NCI-H524 treated with DMSO at 0.1 percent for 48 hours (cell line): ENCODE results near the gene SMC3.
"Not testable (repeated sequence)": the region's sequence is repeated elsewhere in the genome, so short reads cannot be mapped to it uniquely, and the experiment has no call there.

ENCODE experiments used
- DNase-seq: peaks from one replicate; lab custom pipeline; 2025; lab: John Stamatoyannopoulos, UW

The SMC3 gene

DNA sequence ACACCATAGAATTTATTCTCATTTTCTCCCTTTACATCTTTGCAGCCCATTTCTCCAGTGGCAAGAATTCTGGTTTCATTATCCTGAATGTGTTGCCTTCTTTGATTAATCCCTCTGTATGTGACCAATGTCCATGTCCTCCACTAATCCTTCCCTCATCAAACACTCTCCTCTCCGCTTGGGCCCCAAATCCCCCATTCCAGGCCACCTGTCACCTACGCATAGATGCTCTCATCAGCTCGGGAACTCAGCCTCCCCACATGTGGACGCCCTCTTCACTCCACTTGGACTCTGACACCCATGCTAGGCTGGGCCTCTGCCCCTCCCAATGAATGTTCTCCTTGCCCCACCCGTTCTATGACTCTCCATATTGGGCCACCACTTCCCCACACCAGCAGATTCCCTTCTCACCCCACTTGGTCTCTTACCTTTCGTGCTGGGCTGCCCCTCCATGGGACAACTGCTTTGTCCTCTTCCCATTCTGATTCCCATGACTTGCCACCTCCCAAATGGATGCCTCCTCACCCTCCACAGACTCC is 57.9 kb downstream of the SMC3 start:
- DNase-seq, result peak; percentile 50

DNA sequence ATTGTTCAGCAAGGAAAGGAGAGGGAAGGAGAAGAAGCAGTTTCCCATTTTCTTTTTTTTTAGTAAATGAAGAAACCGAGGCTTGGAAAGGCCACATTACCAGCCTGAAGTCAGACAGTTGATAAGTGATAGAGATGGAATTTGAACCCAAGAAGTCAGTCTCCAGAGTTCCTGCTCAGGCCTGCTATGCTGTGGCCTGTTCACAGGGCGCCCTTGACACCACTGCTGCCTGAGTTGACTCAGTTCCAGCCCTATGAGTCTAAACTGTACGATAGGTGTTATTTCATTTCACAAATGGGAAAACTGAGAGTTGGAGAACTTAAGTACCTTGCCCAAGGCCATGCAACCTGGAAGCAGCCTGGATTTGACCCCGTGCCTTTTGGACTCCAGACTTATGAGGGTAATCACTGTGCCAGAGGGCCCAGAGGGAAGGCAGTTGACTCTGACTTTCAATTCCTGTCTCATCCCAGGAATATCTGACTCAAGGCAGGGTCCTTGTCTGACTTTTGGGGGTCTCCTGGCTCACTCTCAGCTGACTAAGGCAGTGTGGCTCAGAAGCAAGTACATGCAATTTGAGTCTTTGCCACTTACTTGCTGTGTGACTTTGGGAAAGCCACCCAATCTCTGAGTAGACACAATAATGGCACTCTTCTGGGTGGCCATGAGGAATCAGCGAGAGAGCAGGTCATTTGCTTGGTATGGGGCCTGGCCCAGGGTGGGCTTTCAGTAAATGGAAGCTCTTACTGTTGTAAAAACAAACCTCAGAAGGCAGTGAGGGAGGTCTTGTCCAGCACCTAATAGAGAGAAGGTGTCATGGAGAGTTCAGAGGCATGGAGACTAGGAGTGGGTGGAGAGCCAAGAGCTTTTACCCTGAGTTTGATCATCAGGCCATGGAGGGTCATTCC is 58.7 kb downstream of the SMC3 start:
- DNase-seq, result no peak

GRCh38 chr10:110628161-110628560 is 60.7 kb downstream of the SMC3 start:
- DNase-seq, result no peak

DNA sequence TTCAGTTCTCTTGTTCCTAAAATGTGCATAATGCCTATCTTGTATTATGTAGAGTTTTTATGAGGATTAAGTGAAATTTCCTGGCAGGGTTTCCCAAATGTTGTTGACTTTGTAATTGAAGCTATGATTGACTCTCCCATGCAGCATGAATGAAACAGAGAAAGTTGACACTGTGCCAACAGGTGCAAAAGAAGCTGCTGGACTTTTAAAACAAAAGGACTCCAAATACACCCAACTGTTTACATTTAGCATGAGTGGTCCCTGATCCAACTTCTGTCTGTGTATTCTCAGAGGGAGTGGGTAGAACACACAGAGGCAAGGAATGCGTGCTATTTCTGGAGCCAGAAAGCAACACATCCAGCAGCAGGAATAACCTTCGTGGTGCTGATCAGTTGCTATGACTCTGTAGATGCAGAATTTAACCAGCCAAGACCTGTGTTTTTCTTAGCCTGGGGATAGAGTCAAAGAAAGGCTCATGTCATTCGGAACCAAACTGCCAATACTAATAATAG is 62.2 kb downstream of the SMC3 start:
- no peak for DNase-seq

DNA sequence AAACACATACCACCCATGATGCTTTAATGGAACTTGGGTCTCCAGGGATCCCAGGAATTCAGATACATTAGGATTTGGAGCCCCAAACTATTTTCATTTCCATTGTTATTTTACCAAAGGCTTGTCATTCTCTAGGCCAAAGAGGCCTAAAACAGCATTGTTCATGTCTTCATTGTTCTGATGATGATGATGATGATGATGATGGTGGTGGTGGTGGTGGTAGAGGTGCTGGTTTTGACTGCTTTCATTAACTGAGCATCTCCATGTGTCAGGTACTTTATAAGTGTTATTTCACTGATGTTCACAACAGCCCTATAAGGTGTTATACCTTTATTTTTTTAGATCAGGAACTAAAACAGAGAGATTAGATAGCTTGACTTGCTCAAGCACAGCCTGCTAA is 64.4 kb downstream of the SMC3 start:
- no peak for DNase-seq

DNA sequence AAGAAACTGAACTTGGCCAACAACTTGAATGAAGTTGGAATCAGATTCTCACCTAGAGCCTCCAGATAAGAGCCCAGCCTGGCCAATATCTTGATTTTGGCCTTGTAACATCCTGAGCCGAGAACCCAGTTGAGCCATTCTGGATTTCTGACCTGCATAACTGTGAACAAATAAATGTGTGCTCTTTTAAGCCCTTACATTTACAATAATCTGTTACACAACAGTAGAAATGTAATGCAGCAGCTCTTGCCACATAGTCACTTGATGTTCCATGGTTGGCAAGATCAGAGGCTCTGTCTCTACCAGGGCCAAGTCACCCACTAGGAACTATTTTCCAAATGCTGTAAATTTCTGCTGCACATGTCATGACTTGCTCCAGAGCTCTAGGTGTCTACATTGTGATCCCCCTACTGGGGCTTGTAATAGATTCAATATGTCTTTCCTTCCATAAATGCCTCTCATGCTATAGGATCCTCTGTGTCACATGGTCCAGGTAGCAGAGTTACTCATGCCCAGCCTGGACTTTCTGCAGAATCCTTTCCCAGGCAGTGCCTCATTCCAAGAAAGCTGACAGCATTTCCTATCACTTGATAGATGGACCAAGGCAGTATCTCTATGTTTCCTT is 65.2 kb downstream of the SMC3 start:
- DNase-seq, result no peak

- DNase-seq, result no peak
Observed at GRCh38 chr10:110634527-110635209, 67.2 kb downstream of the SMC3 start.

- no peak for DNase-seq
Observed at GRCh38 chr10:110636572-110636931, 69.1 kb downstream of the SMC3 start.

GRCh38 chr10:110636932-110637557 is 69.5 kb downstream of the SMC3 start:
- DNase-seq, result no peak

DNA sequence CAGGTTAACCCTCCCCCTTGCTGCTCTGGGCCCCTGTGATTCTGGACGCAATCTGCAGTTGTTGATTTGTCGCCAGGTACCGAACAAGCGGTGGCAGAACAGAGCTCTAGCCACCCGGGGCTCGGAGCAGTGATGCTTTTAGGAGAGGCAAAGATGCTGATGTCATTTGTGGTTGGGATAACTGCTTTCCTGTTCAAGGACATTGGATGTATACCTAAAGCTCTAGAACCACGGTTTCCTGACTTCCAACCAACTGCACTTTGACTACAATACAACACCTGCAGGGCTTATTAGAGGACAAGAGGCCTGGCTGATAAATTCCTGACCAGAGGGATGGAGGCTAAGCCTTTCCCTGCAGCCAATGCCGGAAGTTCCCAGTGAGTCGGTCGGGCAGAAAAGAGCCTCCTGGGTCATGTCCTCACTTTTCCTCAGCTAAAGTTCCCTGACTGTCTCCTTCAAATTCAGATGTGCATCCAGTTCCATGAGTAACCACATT is 70.1 kb downstream of the SMC3 start:
- no peak for DNase-seq

- DNase-seq, result no peak
Observed at GRCh38 chr10:110638319-110638718, 70.8 kb downstream of the SMC3 start.

- not testable (repeated sequence) for DNase-seq
Observed at GRCh38 chr10:110639046-110639445, 71.6 kb downstream of the SMC3 start.

- DNase-seq, result not testable (repeated sequence)
Observed at GRCh38 chr10:110639858-110640257, 72.4 kb downstream of the SMC3 start.

- DNase-seq, result no peak
Observed at GRCh38 chr10:110641256-110641655, 73.8 kb downstream of the SMC3 start.

GRCh38 chr10:110642204-110643034 is 74.9 kb downstream of the SMC3 start:
- DNase-seq, result no peak

DNA sequence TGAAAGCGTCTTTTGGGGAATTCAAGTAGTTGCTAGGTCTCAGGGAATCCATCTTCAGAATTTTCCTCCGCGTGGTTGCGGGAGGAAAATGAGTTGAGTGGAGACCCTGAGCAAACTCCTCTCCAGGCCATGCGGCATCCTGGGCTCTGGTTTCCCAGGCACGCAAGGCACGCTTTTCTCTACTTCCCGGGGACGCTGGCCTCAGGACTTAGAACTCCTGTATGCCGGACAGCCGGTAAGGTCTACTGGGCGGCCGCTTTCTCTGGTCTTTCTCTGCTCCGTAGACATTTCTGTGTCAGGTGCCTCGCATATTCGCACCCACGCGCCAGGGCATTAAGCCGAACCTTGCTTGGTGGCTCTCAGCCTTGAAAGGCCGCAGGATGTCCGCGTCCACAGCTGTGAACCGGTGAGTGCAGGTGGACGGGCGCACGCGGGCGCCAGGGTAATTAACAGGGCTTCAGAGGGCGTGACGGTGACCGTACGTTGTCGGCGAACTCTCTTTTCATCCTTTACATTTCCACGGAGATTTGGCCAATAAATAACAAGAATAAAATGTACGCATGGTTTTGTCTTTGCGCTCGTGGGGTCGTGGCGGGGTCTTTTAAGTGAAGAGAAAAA is 75.6 kb downstream of the SMC3 start:
- no peak for DNase-seq

- DNase-seq, result no peak
Observed at GRCh38 chr10:110643653-110644597, 76.4 kb downstream of the SMC3 start, which contains the start of gene RBM20. Gene RBM20, plus strand, starts transcription at chr10:110644336. Its CDS starts 119 bp downstream, at chr10:110644455.

DNA sequence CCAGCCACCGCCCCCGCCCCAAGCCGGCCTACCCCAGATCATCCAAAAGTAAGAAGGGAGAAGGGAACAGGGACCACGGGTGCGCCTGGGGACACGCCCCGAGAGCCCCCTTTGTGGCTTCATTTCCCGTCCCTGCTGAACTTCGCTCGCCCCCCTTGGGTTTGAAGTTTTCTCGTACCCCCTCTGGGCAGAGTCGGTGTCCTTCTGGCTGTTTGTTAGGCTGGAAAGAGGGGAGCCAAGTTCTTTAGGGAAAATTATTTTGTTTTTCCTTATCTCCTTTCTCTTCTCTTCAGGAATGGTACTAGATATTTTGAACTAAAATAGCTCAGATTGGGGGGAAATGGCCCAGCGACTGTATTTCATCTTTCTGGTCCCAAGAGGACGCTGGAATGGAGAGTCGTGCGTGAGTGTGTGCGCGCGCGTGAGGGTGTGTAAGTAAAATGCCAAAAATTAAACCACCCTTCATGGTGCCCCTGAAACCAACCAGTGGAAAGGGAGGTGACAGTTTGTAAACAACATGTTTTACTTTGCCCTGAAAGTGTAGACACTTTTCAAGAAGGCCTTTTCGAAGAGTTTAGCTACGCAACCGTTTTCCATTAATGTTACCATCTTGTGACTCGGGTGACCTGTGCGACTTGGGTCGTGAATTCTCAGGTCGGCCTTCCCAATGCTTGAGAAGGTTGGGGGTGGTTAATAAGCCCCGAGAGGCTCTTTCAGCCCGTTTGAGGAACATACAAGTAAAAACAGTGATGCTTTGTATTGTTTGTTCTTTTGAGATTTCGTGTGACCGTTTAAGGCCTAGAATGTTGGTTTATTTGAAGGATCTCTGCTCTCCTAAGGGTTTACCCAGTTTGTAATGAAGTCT is 77.3 kb downstream of the SMC3 start:
- DNase-seq, result no peak
